Epithelial cell of proximal tubule (primary cell): Measurements from ENCODE around the gene RNF208. TPM values are rescaled to one million over a fixed set of nuclear protein-coding genes. Genes with fewer than 3 reads are reported as not detected.

ENCODE experiments used
- DNase-seq: peaks from one replicate; pipeline ENCODE4 v3.0.0-alpha.2; 2011; ENCODE audit warnings: low read depth
- H3K4me3 ChIP-seq: 2 replicates; pipeline ENCODE4 v1.5.1; 2011; ENCODE audit warnings: low read depth, mild to moderate bottlenecking, low read length
- total RNA-seq: library from RNA; depleted of rRNA; stranded (reverse); fragments of >200 nt; gene quantifications from 2 replicates; pipeline ENCODE4 v1.2.3, GENCODE V29; 2015
- TF ChIP-seq, protein P1 (sequence below): conservative IDR thresholded peaks from 2 replicates; pipeline ENCODE4 v1.5.1; 2012; ENCODE audit warnings: low read depth, mild to moderate bottlenecking, low read length

RNF208 gene
- total RNA-seq, 1 donor from 2014 or later = 1.5 TPM

- no peak overlapping the region for H3K4me3 ChIP-seq
- TF ChIP-seq, protein P1, sequence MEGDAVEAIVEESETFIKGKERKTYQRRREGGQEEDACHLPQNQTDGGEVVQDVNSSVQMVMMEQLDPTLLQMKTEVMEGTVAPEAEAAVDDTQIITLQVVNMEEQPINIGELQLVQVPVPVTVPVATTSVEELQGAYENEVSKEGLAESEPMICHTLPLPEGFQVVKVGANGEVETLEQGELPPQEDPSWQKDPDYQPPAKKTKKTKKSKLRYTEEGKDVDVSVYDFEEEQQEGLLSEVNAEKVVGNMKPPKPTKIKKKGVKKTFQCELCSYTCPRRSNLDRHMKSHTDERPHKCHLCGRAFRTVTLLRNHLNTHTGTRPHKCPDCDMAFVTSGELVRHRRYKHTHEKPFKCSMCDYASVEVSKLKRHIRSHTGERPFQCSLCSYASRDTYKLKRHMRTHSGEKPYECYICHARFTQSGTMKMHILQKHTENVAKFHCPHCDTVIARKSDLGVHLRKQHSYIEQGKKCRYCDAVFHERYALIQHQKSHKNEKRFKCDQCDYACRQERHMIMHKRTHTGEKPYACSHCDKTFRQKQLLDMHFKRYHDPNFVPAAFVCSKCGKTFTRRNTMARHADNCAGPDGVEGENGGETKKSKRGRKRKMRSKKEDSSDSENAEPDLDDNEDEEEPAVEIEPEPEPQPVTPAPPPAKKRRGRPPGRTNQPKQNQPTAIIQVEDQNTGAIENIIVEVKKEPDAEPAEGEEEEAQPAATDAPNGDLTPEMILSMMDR = no peak
- no peak for DNase-seq
These were observed 30.8 kb upstream of the RNF208 start for GRCh38 chr9:137252555-137253506.

DNA sequence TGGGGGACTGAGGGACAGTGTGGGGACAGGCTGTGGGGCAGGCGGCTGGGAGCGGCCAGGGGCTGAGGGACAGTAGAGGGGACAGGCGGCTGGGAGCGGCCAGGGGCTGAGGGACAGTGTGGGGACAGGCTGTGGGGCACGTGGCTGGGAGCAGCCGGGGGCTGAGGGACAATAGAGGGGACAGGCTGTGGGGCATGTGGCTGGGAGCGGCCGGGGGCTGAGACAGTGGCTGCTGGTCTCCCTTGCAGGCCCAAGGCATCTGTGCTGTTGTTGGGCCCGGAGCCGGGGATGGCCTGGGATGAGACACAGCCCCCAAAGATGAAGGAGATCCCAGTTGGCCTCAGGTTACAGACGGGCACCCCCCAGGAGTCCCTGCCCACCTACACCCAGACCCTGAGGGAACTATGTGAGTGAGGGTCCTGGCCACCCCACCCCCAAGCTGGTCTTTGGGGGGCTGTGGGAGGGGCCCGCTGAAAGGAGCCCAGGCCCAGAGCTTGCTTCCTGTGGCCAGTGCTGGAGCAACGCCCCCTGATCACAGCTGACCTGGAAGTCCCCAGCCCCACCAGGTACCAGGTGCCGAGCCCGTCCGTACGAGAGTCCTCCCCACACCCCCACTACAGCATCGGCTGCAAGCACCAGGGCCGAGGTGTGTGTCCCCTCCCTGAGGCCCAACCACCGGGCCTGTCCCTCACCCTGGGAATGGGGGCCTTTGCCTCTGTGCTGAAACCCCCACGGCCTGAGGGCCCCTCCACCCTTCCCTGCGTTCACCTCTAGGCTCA is 29.6 kb upstream of the RNF208 start:
- H3K4me3 ChIP-seq = no peak overlapping the region
- TF ChIP-seq, protein P1 = no peak
- DNase-seq = no peak

DNA sequence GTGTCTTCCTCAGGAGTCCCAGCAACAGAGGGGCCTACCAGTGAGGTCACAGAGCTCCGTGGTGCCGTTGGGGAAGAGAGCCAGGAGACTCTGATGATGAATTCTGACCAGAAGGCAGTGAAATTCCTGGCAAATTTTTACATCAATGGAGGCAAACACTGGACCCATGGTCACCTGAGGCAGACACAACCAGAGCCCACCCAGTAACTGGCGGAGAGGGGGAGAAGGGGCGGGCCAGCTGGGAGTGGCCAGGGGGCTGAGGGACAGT is 29.1 kb upstream of the RNF208 start, which contains the start of gene STPG3:
Gene STPG3, plus strand, starts transcription at position 93 of the 268 bp plus-strand sequence. Its CDS starts 1 bp downstream, at position 94.
- H3K4me3 ChIP-seq = no peak within 1 kb of the TSS
- DNase-seq = no peak
- TF ChIP-seq, protein P1 = no peak

GRCh38 chr9:137250329-137251193 is 28.5 kb upstream of the RNF208 start:
- TF ChIP-seq, protein P1 = no peak
- no peak for DNase-seq
- H3K4me3 ChIP-seq = no peak overlapping the region

DNA sequence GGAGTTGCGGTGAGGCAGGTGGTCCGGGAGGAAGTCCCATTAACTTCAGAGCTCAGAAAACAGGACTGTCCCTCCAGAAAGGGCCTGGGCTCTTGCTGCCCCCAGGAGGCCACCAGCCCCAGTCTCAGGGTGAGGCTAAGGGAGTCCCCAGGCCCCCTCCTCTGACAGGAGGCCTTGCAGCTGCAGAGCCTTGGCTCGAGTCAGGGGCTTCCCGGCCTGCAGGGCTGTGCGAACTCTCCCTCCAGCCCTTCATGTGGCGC is 25.8 kb upstream of the RNF208 start:
- DNase-seq = no peak
- H3K4me3 ChIP-seq = no peak overlapping the region
- TF ChIP-seq, protein P1 = no peak

- DNase-seq = no peak
- no peak overlapping the region for H3K4me3 ChIP-seq
- TF ChIP-seq, protein P1 = no peak
These were observed 25.3 kb upstream of the RNF208 start for GRCh38 chr9:137247135-137247915.
